Right atrium auricular region (tissue), 2 donors: ENCODE data around the gene DOK1. TPM values are rescaled to one million over a fixed set of nuclear protein-coding genes. Genes with fewer than 3 reads are reported as not detected.

Experiments
- DNase-seq: peaks from one replicate; pipeline ENCODE4 v3.0.0-alpha.2; 2019; ENCODE audit warnings: low spot score
- H3K27ac ChIP-seq, 2 donors: fragments of 200-600 bp; sonication (generic); 1 replicate in 1 of 2; 2 replicates in 1 of 2; pipeline ENCODE4 v1.5.1; 2016 to 2019
- H3K27me3 ChIP-seq, 2 donors: fragments of 200-600 bp; sonication (generic); one replicate each; pipeline versions ENCODE4 v1.5.1 to v1.6.0; 2017 to 2019
- H3K36me3 ChIP-seq: fragments of 200-600 bp; sonication (generic); one replicate; pipeline ENCODE4 v1.5.1; 2016
- H3K4me1 ChIP-seq, 2 donors: fragments of 200-600 bp; sonication (generic); one replicate each; pipeline versions ENCODE4 v1.5.1 to v1.6.0; 2017 to 2019
- H3K4me3 ChIP-seq, 2 donors: fragments of 200-600 bp; sonication (generic); 1 replicate in 1 of 2; 2 replicates in 1 of 2; pipeline ENCODE4 v1.5.1; 2017 to 2019; ENCODE audit warnings: mild to moderate bottlenecking in 1 of 2, moderate library complexity in 1 of 2
- H3K9me3 ChIP-seq, 2 donors: fragments of 200-600 bp; sonication (generic); one replicate each; pipeline ENCODE4 v1.5.1; 2019
- CTCF ChIP-seq, 2 donors: fragments of 200-600 bp; sonication (generic); IDR thresholded peaks; one replicate each; pipeline ENCODE4 v1.5.1; 2019; ENCODE audit warnings: antibody characterized with exemption in 2 of 2
- total RNA-seq, 2 donors: library from RNA; depleted of rRNA; stranded (reverse); fragments of >200 nt; gene quantifications; one replicate each; pipeline ENCODE4 v1.1.0, GENCODE V29; 2016

DOK1 gene
- total RNA-seq, 2 donors from 2014 or later = 4.9 to 10.3 TPM

GRCh38 chr2:74548900-74549826 is 5.4 kb upstream of the DOK1 start:
- H3K27ac ChIP-seq = peak overlapping the region; percentile 72 to 76
- DNase-seq = peak; percentile 78
- no peaks in the 10 kb centered on the region for H3K27me3 ChIP-seq
- H3K4me1 ChIP-seq = peaks cover 0 to 27% of the 10 kb centered on the region in 2 donors
- no peaks in the 10 kb centered on the region for H3K9me3 ChIP-seq
- H3K36me3 ChIP-seq = no peaks in the 10 kb centered on the region
- TF ChIP-seq CTCF (IDR thresholded peaks at IDR 0.05) = peak in 1 of 2 donors; percentile 24
- H3K4me3 ChIP-seq = peak overlapping the region; percentile 31 to 64

- H3K27me3 ChIP-seq = no peaks in the 10 kb centered on the region
- no peak for DNase-seq
- no peaks in the 10 kb centered on the region for H3K9me3 ChIP-seq
- TF ChIP-seq CTCF (IDR thresholded peaks at IDR 0.05) = no peak
- peaks cover 0 to 30% of the 10 kb centered on the region in 2 donors for H3K4me1 ChIP-seq
- no peak overlapping the region for H3K27ac ChIP-seq
- no peaks in the 10 kb centered on the region for H3K36me3 ChIP-seq
- H3K4me3 ChIP-seq = no peak overlapping the region
These were observed 4.3 kb upstream of the DOK1 start for GRCh38 chr2:74550231-74550630.

GRCh38 chr2:74551530-74551929 is 3.0 kb upstream of the DOK1 start:
- TF ChIP-seq CTCF (IDR thresholded peaks at IDR 0.05) = no peak
- Histone ChIP-seq H3K27ac (no peak overlapping the region), H3K36me3 (no peaks in the 10 kb centered on the region), H3K9me3 (no peaks in the 10 kb centered on the region), H3K27me3 (no peaks in the 10 kb centered on the region), H3K4me3 (no peak overlapping the region), H3K4me1 (peaks cover 0 to 34% of the 10 kb centered on the region in 2 donors)
- DNase-seq = no peak

- Histone ChIP-seq H3K4me1 (peaks cover 0 to 34% of the 10 kb centered on the region in 2 donors), H3K4me3 (peak overlapping the region; percentile 68 to 71), H3K27ac (no peak overlapping the region), H3K36me3 (no peaks in the 10 kb centered on the region), H3K9me3 (no peaks in the 10 kb centered on the region), H3K27me3 (no peaks in the 10 kb centered on the region)
- TF ChIP-seq CTCF (IDR thresholded peaks at IDR 0.05) = no peak
- no peak for DNase-seq
These were observed 2.3 kb upstream of the DOK1 start for GRCh38 chr2:74551942-74552913.

- Histone ChIP-seq H3K36me3 (no peaks in the 10 kb centered on the region), H3K9me3 (no peaks in the 10 kb centered on the region), H3K27ac (peak overlapping the region; percentile 85 to 89), H3K4me3 (peak overlapping the region; percentile 68 to 71), H3K27me3 (no peaks in the 10 kb centered on the region), H3K4me1 (peaks cover 0 to 33% of the 10 kb centered on the region in 2 donors)
- TF ChIP-seq CTCF (IDR thresholded peaks at IDR 0.05) = no peak
- DNase-seq = no peak
These were observed 1.4 kb upstream of the DOK1 start for GRCh38 chr2:74552914-74553811.
